HFFc6 (cell line): ENCODE data around the gene MITF. TPM values are rescaled to one million over a fixed set of nuclear protein-coding genes. Genes with fewer than 3 reads are reported as not detected.

ENCODE experiments used
- DNase-seq: peaks from one replicate; pipeline ENCODE4 v3.0.0-alpha.2; 2018
- H3K27ac Mint-ChIP-seq: 2 replicates; pipeline ENCODE4 v1.8.0; 2020; ENCODE audit warnings: mild to moderate bottlenecking, mixed read lengths
- H3K27me3 Mint-ChIP-seq: 2 replicates; pipeline ENCODE4 v1.8.0; 2021; ENCODE audit warnings: mild to moderate bottlenecking, moderate library complexity, mixed read lengths; ENCODE audit not compliant: insufficient read depth
- H3K36me3 Mint-ChIP-seq: 2 replicates; pipeline ENCODE4 v1.8.0; 2021; ENCODE audit warnings: low read depth, mixed read lengths
- H3K4me1 Mint-ChIP-seq: 2 replicates; pipeline ENCODE4 v1.8.0; 2020; ENCODE audit warnings: low read depth, mixed read lengths
- H3K4me3 Mint-ChIP-seq: 2 replicates; pipeline ENCODE4 v1.8.0; 2020; ENCODE audit warnings: mild to moderate bottlenecking, moderate library complexity, mixed read lengths
- H3K9me3 Mint-ChIP-seq: 2 replicates; pipeline ENCODE4 v1.8.0; 2020; ENCODE audit warnings: mild to moderate bottlenecking, mixed read lengths
- total RNA-seq, 6 experiments: library from RNA; stranded (reverse); fragmentation: NEBNext Ultra II Directional; extraction: Animal tissue kit (Norgen Biotek cat#: 25700); gene quantifications; 2 replicates in 1 of 6; 3 replicates in 5 of 6; pipeline ENCODE4 v1.2.3, GENCODE V29; 2021
- TF ChIP-seq, protein P1 (sequence below): fragments of 200-600 bp; sonication (generic); IDR thresholded peaks from 2 replicates; pipeline ENCODE4 v1.5.0; 2021; ENCODE audit warnings: antibody characterized with exemption, mild to moderate bottlenecking

The MITF gene
- total RNA-seq, 6 experiments from 2014 or later: 23.3 to 38.2 (median 25.7) TPM

DNA sequence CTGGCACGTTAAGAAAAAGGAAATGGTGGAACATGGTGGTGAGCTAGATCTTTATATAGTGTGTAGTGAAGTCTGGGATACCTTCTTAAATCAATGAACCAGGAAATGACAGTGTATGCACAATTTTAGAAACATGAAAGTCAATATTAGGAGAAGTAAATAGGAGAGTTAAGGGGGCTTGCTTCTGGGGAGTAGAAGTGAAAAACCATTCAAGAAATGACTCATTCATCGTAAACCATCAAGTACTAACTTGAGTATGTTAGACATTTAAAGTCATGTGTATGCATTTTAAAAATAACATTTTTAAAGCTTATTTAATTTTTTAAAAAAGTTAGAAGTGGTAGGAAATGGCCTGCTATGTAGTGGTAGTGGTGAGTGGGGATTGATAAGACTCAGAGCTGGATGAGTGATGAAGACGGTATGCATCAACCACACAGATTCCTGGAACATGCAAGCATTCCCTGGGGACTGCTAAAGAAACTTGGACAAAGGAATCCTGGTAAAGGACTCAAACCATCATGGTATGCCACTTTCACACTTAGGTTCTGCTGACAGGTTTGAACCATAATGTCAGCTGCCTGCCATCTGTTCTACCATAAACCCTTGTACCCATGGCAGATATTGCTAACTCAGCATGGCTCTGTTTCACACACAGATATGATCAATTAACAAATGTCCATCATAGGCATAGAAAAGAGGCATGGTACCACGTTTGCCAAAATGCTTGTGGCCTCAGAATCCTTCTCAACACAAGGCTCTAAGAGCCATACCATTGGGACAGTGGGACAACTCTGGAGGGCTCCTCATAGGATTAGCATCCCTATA lies 28.9 kb upstream of the MITF start:
- H3K27ac Mint-ChIP-seq: no peak overlapping the region; the same call in 1 of the 2 replicates

GRCh38 chr3:69712269-69712668 lies 27.0 kb upstream of the MITF start:
- Mint-ChIP-seq H3K27me3 (peaks cover 9% of the 10 kb centered on the region; the same call in 1 of the 2 replicates), H3K4me1 (peaks cover 19% of the 10 kb centered on the region), H3K27ac (no peak overlapping the region), H3K4me3 (no peak overlapping the region), H3K9me3 (no peaks in the 10 kb centered on the region), H3K36me3 (no peaks in the 10 kb centered on the region)
- DNase-seq: no peak
- TF ChIP-seq, protein P1, sequence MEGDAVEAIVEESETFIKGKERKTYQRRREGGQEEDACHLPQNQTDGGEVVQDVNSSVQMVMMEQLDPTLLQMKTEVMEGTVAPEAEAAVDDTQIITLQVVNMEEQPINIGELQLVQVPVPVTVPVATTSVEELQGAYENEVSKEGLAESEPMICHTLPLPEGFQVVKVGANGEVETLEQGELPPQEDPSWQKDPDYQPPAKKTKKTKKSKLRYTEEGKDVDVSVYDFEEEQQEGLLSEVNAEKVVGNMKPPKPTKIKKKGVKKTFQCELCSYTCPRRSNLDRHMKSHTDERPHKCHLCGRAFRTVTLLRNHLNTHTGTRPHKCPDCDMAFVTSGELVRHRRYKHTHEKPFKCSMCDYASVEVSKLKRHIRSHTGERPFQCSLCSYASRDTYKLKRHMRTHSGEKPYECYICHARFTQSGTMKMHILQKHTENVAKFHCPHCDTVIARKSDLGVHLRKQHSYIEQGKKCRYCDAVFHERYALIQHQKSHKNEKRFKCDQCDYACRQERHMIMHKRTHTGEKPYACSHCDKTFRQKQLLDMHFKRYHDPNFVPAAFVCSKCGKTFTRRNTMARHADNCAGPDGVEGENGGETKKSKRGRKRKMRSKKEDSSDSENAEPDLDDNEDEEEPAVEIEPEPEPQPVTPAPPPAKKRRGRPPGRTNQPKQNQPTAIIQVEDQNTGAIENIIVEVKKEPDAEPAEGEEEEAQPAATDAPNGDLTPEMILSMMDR: no peak

More for the DNA sequence above, 28.9 kb upstream of the MITF start:
- peak; percentile 79 for DNase-seq
- H3K27me3 Mint-ChIP-seq: peaks cover 4% of the 10 kb centered on the region; the same call in 1 of the 2 replicates
- TF ChIP-seq, protein P1: no peak
- H3K36me3 Mint-ChIP-seq: no peaks in the 10 kb centered on the region
- peaks cover 19% of the 10 kb centered on the region for H3K4me1 Mint-ChIP-seq
- no peaks in the 10 kb centered on the region for H3K9me3 Mint-ChIP-seq
- H3K4me3 Mint-ChIP-seq: no peak overlapping the region

- Mint-ChIP-seq H3K9me3 (no peaks in the 10 kb centered on the region), H3K27me3 (peaks cover 9% of the 10 kb centered on the region; the same call in 1 of the 2 replicates)
These were observed 26.3 kb upstream of the MITF start for GRCh38 chr3:69712933-69713332.

DNA sequence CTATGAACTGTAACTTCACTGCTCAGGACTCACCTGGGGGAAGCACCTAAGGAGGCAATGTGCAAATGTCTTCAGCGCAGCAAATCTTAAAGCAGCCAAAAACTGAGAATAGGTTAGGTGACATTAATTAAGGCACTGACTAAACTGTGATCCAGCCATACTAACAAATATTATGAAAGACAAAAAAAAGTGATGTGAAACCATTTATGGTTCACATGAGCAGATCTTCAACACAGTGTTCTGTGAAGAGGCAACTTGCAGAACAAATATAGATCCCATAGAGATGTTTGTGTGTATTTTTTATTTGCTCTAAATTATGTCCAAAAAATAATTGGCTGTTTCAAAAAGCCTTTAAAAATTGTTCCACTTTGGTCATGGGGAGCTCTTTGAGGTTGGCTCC lies 24.1 kb upstream of the MITF start:
- Mint-ChIP-seq H3K27me3 (peaks cover 9% of the 10 kb centered on the region; the same call in 1 of the 2 replicates), H3K9me3 (no peaks in the 10 kb centered on the region), H3K4me3 (no peak overlapping the region), H3K27ac (no peak overlapping the region), H3K36me3 (no peaks in the 10 kb centered on the region), H3K4me1 (peaks cover 10% of the 10 kb centered on the region)
- DNase-seq: no peak
- TF ChIP-seq, protein P1: no peak

More at GRCh38 chr3:69712933-69713332, 26.3 kb upstream of the MITF start:
- H3K27ac Mint-ChIP-seq: no peak overlapping the region
- DNase-seq: no peak
- no peaks in the 10 kb centered on the region for H3K36me3 Mint-ChIP-seq
- TF ChIP-seq, protein P1: no peak
- H3K4me1 Mint-ChIP-seq: peaks cover 19% of the 10 kb centered on the region
- H3K4me3 Mint-ChIP-seq: no peak overlapping the region

GRCh38 chr3:69716119-69716518 lies 23.1 kb upstream of the MITF start:
- H3K4me1 Mint-ChIP-seq: peaks cover under 1% of the 10 kb centered on the region
- H3K9me3 Mint-ChIP-seq: no peaks in the 10 kb centered on the region
- no peak for DNase-seq

More at GRCh38 chr3:69716119-69716518, 23.1 kb upstream of the MITF start:
- Mint-ChIP-seq H3K4me3 (no peak overlapping the region), H3K27me3 (peaks cover 14% of the 10 kb centered on the region), H3K36me3 (no peaks in the 10 kb centered on the region), H3K27ac (no peak overlapping the region)
- TF ChIP-seq, protein P1: no peak
